Measurements from ENCODE around the gene NEDD1. TPM values are rescaled to one million over a fixed set of nuclear protein-coding genes. Genes with fewer than 3 reads are reported as not detected.

NEDD1 gene, protein sequence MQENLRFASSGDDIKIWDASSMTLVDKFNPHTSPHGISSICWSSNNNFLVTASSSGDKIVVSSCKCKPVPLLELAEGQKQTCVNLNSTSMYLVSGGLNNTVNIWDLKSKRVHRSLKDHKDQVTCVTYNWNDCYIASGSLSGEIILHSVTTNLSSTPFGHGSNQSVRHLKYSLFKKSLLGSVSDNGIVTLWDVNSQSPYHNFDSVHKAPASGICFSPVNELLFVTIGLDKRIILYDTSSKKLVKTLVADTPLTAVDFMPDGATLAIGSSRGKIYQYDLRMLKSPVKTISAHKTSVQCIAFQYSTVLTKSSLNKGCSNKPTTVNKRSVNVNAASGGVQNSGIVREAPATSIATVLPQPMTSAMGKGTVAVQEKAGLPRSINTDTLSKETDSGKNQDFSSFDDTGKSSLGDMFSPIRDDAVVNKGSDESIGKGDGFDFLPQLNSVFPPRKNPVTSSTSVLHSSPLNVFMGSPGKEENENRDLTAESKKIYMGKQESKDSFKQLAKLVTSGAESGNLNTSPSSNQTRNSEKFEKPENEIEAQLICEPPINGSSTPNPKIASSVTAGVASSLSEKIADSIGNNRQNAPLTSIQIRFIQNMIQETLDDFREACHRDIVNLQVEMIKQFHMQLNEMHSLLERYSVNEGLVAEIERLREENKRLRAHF
- total RNA-seq (2014; rRNA removed; shearing (Covaris generic)) = 30.7 and 46.8 TPM in 2 replicates

DNA sequence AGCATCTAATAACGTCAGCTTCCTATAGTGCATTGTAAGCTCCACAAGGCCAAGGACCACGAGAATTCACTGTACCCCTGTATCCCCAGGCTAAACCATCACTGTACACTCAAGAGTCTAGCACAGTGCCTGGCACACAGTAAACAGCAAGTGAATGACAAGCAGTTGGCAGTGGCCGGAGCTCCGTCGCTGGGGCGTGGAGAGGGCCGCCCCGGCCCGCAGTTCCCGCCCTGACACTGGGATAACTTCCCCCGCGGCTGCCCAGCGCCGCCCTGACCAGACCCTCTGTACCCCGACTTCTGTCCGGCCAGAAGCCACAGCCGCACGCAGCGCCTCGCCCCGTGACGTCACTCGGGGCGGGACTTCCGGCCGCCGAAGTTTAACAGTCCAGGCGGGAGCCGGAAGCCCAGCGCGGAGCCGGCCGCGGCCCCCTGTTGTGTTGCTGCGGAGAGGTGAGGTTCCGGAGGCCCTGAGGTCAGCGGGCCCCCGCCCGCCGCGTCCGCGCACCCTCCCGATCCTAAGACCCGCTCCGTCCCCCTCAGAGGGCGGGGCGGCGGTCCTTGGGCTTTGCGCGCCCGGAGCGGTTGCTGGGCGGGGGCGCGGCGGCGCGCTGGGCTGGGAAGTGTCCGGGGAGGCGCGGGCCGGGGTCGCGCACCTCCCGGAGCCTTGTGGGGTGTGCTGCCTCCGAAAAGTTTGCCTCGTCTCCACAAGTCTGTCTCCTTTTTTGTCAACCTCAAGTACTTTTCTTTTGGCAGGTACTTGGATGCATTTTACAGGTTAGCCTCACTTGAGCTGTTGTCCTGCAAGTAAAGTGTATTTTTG, at the start of gene NEDD1:
Gene NEDD1 (plus strand): TSS at position 409 of the 822 bp plus-strand sequence. CDS start 2,503 bp downstream, outside the sequence.
- peak; percentile 68 for DNase-seq (ENCODE audit: low spot score)

DNA sequence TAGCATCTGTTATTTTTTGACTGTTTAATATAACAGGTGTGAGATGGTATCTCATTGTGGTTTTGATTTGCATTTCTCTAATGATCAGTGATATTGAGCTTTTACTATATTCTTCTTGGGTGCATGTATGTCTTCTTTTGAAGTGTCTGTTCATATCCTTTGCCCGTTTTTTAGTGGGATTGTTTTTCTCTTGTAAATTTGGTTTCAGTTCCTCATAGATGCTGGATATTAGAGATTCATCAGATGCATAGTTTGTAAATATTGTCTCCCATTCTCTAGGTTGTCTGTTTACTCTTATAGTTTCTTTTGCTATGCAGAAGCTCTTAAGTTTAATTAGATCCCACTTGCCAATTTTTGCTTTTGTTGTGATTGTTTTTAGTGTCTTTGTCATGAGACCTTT, 48.9 kb upstream of the NEDD1 start:
- no peak for DNase-seq (ENCODE audit: low spot score)

GRCh38 chr12:96861656-96862055, 45.4 kb upstream of the NEDD1 start:
- DNase-seq (ENCODE audit: low spot score) = no peak

- DNase-seq (ENCODE audit: low spot score) = no peak
These were observed 44.7 kb upstream of the NEDD1 start for GRCh38 chr12:96862326-96862725.

- no peak for DNase-seq (ENCODE audit: low spot score)
These were observed 42.7 kb upstream of the NEDD1 start for GRCh38 chr12:96864335-96864734.

DNA sequence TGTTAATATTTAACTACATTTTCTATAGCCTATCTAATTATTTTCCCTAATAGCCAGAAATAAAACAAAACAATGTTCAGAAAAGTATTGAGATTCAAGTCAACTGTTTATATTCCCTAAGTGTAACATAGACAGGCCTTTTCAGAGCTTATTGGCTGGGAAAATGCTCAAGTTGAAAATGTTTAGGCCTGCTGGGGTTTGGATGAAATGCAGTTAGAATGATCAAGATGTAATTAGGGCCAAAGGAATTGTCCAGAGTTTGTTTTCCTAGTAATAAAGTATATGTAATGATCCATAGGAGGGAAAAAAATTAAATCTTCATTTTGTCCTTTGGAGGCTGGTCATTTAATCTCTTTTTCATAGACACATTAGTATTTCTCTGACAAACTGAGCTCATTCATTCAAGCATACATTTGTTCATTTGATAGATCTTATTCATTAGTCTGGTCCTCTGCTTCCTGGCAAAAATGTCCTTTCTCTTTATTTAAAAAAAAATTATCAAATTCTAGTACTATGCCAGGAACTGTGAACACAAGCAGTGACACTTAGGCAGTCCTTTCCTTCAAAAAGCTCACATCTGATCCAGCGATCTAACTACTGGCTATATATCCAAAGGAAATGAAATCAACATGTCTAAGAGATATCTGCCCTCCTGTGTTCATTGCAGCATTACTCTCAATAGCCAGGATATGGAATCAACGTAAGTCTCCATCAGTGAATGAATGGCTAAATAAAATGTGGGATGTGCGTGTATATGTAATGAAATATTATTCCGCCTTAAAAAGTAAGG, 40.1 kb upstream of the NEDD1 start:
- no peak for DNase-seq (ENCODE audit: low spot score)

DNA sequence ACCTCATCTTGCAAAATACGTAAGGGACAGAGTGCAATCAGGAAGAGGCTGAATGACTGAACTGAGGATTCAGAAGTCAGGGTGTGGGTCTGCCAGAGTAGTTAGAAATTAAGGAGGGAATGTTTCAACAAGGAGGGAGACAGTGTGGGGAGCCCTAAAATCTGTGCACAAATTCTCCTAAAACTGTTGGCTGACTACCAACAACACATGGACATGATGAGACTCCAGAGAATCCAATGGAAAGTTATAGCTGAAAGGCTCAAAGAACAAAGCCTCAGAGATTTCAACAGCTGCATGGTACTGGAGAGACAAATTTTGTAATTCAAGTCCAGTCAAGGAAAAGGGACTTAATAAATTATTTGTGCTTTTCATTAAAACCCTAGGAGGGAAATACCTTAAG, 36.1 kb upstream of the NEDD1 start:
- no peak for DNase-seq (ENCODE audit: low spot score)

- no peak for DNase-seq (ENCODE audit: low spot score)
These were observed 34.1 kb upstream of the NEDD1 start for GRCh38 chr12:96872961-96873360.

GRCh38 chr12:96874211-96874610, 32.8 kb upstream of the NEDD1 start:
- DNase-seq (ENCODE audit: low spot score) = no peak

DNA sequence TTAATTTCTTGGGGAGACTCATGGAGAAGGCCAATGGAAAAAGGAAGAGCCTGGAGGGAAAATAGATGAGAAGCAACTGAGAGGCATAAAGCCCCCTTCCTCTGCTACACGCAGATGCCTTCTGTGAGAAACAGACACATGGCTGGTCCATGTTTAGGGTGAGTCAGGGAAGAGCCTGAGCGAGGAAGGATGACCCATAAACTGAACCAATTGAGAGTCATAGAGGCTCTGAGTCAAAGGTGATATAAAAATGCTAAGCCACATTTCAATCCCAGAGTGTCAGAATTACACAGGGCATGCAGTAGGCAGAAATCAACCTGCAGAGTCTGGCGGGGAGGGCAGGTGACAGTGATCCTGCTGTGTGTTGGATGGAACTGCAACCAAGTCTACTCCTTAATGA, 30.1 kb upstream of the NEDD1 start:
- DNase-seq (ENCODE audit: low spot score) = no peak

DNA sequence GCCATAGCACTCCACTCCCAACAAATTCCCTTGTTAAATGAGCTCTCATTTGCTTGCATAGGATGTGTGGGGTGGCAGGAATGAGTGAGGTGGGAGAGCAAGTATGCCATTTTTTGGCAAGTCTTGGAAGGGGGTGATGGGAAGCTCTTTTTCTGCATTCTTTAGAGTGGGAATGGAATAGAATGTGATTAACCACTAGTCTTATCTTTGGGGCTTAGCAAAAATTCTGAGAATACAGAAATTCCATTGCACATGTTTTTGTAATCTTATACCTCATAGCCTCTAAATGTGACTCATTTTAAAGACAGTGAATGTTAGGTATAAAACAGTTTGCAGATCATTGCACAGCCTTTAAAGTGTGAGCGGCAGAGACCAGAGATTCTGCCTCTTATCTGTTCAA, 28.4 kb upstream of the NEDD1 start:
- DNase-seq (ENCODE audit: low spot score) = no peak

GRCh38 chr12:96879301-96879700, 27.8 kb upstream of the NEDD1 start:
- no peak for DNase-seq (ENCODE audit: low spot score)

DNA sequence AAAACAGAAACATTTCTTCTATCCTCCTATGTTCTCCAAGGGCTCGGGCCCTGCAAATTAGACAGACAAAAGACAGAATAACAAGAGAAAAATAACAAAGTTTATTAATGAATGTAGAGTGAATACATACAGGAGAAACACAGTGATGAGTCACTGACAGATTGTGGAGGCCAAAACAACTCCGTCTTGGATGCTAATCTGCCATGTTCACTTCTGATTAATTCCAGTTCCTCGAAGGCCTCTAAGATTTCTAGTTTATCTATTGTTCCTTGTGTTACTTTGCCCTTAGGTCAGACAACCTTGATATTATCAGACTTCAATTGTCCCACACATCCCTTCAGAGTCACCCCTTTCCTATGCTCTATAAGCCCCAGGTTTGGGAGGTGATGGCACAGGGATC, 26.8 kb upstream of the NEDD1 start:
- DNase-seq (ENCODE audit: low spot score) = no peak

- DNase-seq (ENCODE audit: low spot score) = no peak
These were observed 25.4 kb upstream of the NEDD1 start for GRCh38 chr12:96881608-96882007.

DNA sequence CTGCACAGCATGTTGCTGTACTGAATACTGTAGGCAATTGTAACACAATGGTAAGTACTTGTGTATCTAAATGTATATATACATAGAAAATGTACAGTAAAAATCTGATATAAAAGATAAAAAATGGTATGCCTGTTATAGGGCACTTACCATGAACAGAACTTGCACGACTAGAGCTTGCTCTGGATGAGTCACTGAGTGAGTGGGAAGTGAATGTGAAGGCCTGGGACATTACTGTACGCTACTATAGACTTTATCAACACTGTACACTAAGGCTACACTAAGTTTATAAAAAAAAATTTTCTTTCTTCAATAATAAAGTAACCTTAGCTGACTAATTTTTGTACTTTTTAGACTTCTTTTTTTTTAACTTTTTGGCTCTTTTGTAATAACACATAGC, 24.2 kb upstream of the NEDD1 start:
- no peak for DNase-seq (ENCODE audit: low spot score)

- peak; percentile 71 for DNase-seq (ENCODE audit: low spot score)
These were observed 23.5 kb upstream of the NEDD1 start for GRCh38 chr12:96883571-96883970.

DNA sequence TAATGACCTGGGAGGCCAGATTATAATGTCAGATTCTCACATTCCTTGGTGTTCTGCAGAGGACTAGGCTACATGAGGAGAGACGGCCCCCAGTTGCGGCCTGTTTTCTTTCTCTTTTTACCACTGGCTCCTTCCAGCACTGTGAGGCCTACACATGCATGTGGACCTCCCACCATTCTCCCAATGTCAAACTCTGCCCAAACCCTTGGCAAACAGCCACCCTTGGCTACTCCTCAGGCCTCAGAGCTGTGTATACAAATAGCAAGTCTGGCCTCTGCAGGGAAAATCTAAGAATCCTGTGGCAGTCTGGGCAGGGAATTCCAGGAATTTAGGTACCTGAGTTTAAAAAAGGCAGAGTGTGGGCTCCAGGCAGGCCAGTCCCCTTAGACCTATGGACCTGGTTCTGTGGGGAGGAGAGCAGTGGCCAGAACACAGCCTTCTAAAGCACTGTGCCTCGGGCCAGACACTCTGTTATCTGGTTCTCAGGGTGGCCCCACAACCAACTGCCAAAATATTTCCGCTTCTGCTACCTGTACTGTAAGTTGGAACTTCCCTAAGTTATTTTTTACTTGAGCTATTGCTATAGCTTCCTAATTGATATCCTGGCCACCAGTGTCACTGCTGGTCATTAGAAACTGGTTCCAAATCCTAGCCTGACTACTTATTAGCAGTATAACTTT, 19.9 kb upstream of the NEDD1 start:
- DNase-seq (ENCODE audit: low spot score) = peak; percentile 25

GRCh38 chr12:96889273-96889933, 17.7 kb upstream of the NEDD1 start:
- DNase-seq (ENCODE audit: low spot score) = no peak

GRCh38 chr12:96890331-96890730, 16.7 kb upstream of the NEDD1 start:
- no peak for DNase-seq (ENCODE audit: low spot score)

DNA sequence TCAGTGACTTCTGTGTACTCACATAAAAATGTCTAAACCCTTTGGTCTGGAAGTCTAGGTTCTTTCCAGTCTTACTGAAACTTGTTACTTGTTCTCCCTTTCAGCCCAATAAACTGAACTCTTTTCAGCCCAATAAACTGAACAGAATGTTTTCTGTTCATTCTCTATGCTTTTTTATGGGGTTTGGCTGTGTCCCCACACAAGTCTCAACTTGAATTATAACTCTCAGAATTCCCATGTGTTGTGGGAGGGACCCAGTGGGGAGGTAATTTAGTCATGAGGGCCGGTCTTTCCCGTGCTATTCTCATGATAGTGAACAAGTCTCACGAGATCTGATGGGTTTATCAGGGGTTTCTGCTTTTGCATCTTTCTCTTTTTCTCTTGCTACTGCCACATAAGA, 15.0 kb upstream of the NEDD1 start:
- DNase-seq (ENCODE audit: low spot score) = no peak

Data from H4 (cell line).